Liver (tissue), 9 donors: ENCODE measurements around the gene EZR. TPM values are rescaled to one million over a fixed set of nuclear protein-coding genes. Genes with fewer than 3 reads are reported as not detected.

Source experiments
- DNase-seq: peaks from one replicate; pipeline ENCODE4 v3.0.0-alpha.2; 2017; ENCODE audit warnings: low spot score
- H3K27ac ChIP-seq, 2 donors: one replicate each; pipeline ENCODE4 v1.7.0; 2013; ENCODE audit warnings: inconsistent platforms in 2 of 2, low read length in 2 of 2, control low read depth in 1 of 2, low read depth in 1 of 2, mild to moderate bottlenecking in 1 of 2
- H3K27me3 ChIP-seq, 4 donors: one replicate each; pipeline versions ENCODE4 v1.6.1 to v1.7.0; 2013; ENCODE audit warnings: low read length in 3 of 4, inconsistent platforms in 1 of 4, mild to moderate bottlenecking in 1 of 4, moderate library complexity in 1 of 4; ENCODE audit not compliant: control insufficient read depth in 4 of 4, insufficient read depth in 4 of 4
- H3K36me3 ChIP-seq, 4 donors: one replicate each; pipeline versions ENCODE4 v1.6.1 to v1.7.0; 2013; ENCODE audit warnings: low read length in 3 of 4, mild to moderate bottlenecking in 3 of 4, low read depth in 1 of 4, moderate library complexity in 1 of 4; ENCODE audit not compliant: control insufficient read depth in 4 of 4, insufficient read depth in 3 of 4
- H3K4me1 ChIP-seq, 4 donors: one replicate each; pipeline versions ENCODE4 v1.6.1 to v1.7.0; 2013; ENCODE audit warnings: low read length in 3 of 4, mild to moderate bottlenecking in 3 of 4, moderate library complexity in 1 of 4; ENCODE audit not compliant: control insufficient read depth in 4 of 4, insufficient read depth in 4 of 4
- H3K4me3 ChIP-seq, 3 donors: one replicate each; pipeline versions ENCODE4 v1.6.1 to v1.7.0; 2013; ENCODE audit warnings: low read length in 3 of 3, control low read depth in 1 of 3, low read depth in 1 of 3, mild to moderate bottlenecking in 1 of 3
- H3K9ac ChIP-seq, 2 donors: one replicate each; pipeline ENCODE4 v1.7.0; 2013; ENCODE audit warnings: low read length in 2 of 2, mild to moderate bottlenecking in 2 of 2, moderate library complexity in 2 of 2, control low read depth in 1 of 2, low read depth in 1 of 2
- H3K9me3 ChIP-seq, 4 donors: one replicate each; pipeline versions ENCODE4 v1.6.1 to v1.7.0; 2013; ENCODE audit warnings: low read length in 3 of 4; ENCODE audit not compliant: control insufficient read depth in 4 of 4
- ATF3 ChIP-seq: IDR thresholded peaks from 2 replicates; pipeline ENCODE4 v1.6.1; 2016; ENCODE audit warnings: antibody characterized with exemption
- CTCF ChIP-seq: fragments of 150-350 bp; IDR thresholded peaks from 2 replicates; pipeline ENCODE4 v1.5.1; 2017; ENCODE audit warnings: improper control_type of control experiment, low read depth, low read length; ENCODE audit not compliant: missing input control
- EGR1 ChIP-seq, 2 donors: IDR thresholded peaks; 2 replicates each; pipeline ENCODE4 v1.6.1; 2016 to 2018; ENCODE audit warnings: antibody characterized with exemption in 2 of 2, low read depth in 2 of 2
- FOXA1 ChIP-seq: IDR thresholded peaks from 2 replicates; pipeline ENCODE4 v1.6.1; 2016; ENCODE audit warnings: antibody characterized with exemption
- FOXA2 ChIP-seq: IDR thresholded peaks from 2 replicates; pipeline ENCODE4 v1.6.1; 2016; ENCODE audit warnings: antibody characterized with exemption
- GABPA ChIP-seq, 2 donors: IDR thresholded peaks in 1 of 2; conservative IDR thresholded peaks in 1 of 2; 2 replicates each; pipeline ENCODE4 v1.6.1; 2016; ENCODE audit warnings: antibody characterized with exemption in 2 of 2, mild to moderate bottlenecking in 1 of 2, moderate library complexity in 1 of 2
- HNF4A ChIP-seq, 2 donors: conservative IDR thresholded peaks; 2 replicates each; pipeline ENCODE4 v1.6.1; 2016; ENCODE audit warnings: antibody characterized with exemption in 2 of 2, mild to moderate bottlenecking in 2 of 2
- HNF4G ChIP-seq: IDR thresholded peaks from 2 replicates; pipeline ENCODE4 v1.6.1; 2016; ENCODE audit warnings: antibody characterized with exemption
- JUND ChIP-seq, 2 donors: IDR thresholded peaks; 2 replicates each; pipeline ENCODE4 v1.6.1; 2016; ENCODE audit warnings: antibody characterized with exemption in 2 of 2
- NR2F2 ChIP-seq: IDR thresholded peaks from 2 replicates; pipeline ENCODE4 v1.6.1; 2016; ENCODE audit warnings: antibody characterized with exemption
- RAD21 ChIP-seq, 2 donors: IDR thresholded peaks; 2 replicates each; pipeline ENCODE4 v1.6.1; 2016; ENCODE audit warnings: antibody characterized with exemption in 2 of 2, mild to moderate bottlenecking in 2 of 2
- RXRA ChIP-seq, 2 donors: IDR thresholded peaks; 2 replicates each; pipeline ENCODE4 v1.6.1; 2017 to 2018; ENCODE audit warnings: antibody characterized with exemption in 2 of 2, mild to moderate bottlenecking in 1 of 2
- SP1 ChIP-seq: IDR thresholded peaks from 2 replicates; pipeline ENCODE4 v1.6.1; 2018; ENCODE audit warnings: antibody characterized with exemption, mild to moderate bottlenecking
- TAF1 ChIP-seq: conservative IDR thresholded peaks from 2 replicates; pipeline ENCODE4 v1.6.1; 2016; ENCODE audit warnings: antibody characterized with exemption, mild to moderate bottlenecking
- YY1 ChIP-seq: IDR thresholded peaks from 2 replicates; pipeline ENCODE4 v1.6.1; 2016; ENCODE audit warnings: antibody characterized with exemption, mild to moderate bottlenecking
- ZBTB33 ChIP-seq: IDR thresholded peaks from 2 replicates; pipeline ENCODE4 v1.6.1; 2016; ENCODE audit warnings: antibody characterized with exemption
- WGBS: extraction: QIAGEN DNeasy Blood & Tissue Kit; methylation state at CpG from one replicate; pipeline ENCODE4 v1.1.7; 2013; 5-methylcytosine and 5-hydroxymethylcytosine counted together
- polyA plus RNA-seq, 2 donors: library from polyadenylated mRNA; stranded (reverse) in 1 of 2; unstranded in 1 of 2; fragments of 200-250 nt in 1 of 2; fragments of >200 nt in 1 of 2; fragmentation: Nextera tagmentation in 1 of 2; extraction: Ambion mirVana in 1 of 2; gene quantifications; one replicate each; pipeline versions ENCODE4 v1.2.1 to v1.2.3, GENCODE V29; 2013 to 2015
- total RNA-seq, 2 donors: library from RNA; depleted of rRNA; stranded (reverse); fragments of >200 nt; gene quantifications; one replicate each; pipeline ENCODE4 v1.2.3, GENCODE V29; 2014
- TF ChIP-seq, protein P1 (sequence below): IDR thresholded peaks from 2 replicates; pipeline ENCODE4 v1.6.1; 2016; ENCODE audit warnings: antibody characterized with exemption
- TF ChIP-seq, protein P2 (sequence below): IDR thresholded peaks from 2 replicates; pipeline ENCODE4 v1.6.1; 2016; ENCODE audit warnings: antibody characterized with exemption, mild to moderate bottlenecking
- donor health status: healthy.
- donor health status: healthy.
- donor health status: healthy.
- donor health status: healthy.
- donor health status: healthy.

EZR gene
- total and polyA plus RNA-seq, 4 donors = 22.0 to 35.4 (median 25.4) TPM

- Histone ChIP-seq H3K4me1 (no peaks in the 10 kb centered on the region), H3K27ac (no peak overlapping the region), H3K9me3 (no peaks in the 10 kb centered on the region), H3K4me3 (no peak overlapping the region), H3K27me3 (no peaks in the 10 kb centered on the region), H3K9ac (no peak overlapping the region), H3K36me3 (no peaks in the 10 kb centered on the region)
- WGBS = 86% methylated on average over 6 of the region's 6 CpGs
- no peak for DNase-seq
- no peak for TF ChIP-seq RAD21 (IDR thresholded peaks at IDR 0.05)
- TF ChIP-seq CTCF = no peak
- TF ChIP-seq YY1 = no peak
- no peak for TF ChIP-seq EGR1 (IDR thresholded peaks at IDR 0.05; ENCODE audit: low read depth in 2 of 2)
- TF ChIP-seq, protein P1, sequence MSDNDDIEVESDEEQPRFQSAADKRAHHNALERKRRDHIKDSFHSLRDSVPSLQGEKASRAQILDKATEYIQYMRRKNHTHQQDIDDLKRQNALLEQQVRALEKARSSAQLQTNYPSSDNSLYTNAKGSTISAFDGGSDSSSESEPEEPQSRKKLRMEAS = no peak
- no peak for TF ChIP-seq RXRA (IDR thresholded peaks at IDR 0.05)
- TF ChIP-seq TAF1 = no peak
- TF ChIP-seq ZBTB33 = no peak
- TF ChIP-seq SP1 = no peak
- TF ChIP-seq ATF3 = no peak
- no peak for TF ChIP-seq HNF4A (conservative IDR thresholded peaks at IDR 0.05)
- no peak for TF ChIP-seq JUND (IDR thresholded peaks at IDR 0.05)
- TF ChIP-seq FOXA1 = no peak
- TF ChIP-seq FOXA2 = no peak
- TF ChIP-seq NR2F2 = no peak
- TF ChIP-seq, protein P2, sequence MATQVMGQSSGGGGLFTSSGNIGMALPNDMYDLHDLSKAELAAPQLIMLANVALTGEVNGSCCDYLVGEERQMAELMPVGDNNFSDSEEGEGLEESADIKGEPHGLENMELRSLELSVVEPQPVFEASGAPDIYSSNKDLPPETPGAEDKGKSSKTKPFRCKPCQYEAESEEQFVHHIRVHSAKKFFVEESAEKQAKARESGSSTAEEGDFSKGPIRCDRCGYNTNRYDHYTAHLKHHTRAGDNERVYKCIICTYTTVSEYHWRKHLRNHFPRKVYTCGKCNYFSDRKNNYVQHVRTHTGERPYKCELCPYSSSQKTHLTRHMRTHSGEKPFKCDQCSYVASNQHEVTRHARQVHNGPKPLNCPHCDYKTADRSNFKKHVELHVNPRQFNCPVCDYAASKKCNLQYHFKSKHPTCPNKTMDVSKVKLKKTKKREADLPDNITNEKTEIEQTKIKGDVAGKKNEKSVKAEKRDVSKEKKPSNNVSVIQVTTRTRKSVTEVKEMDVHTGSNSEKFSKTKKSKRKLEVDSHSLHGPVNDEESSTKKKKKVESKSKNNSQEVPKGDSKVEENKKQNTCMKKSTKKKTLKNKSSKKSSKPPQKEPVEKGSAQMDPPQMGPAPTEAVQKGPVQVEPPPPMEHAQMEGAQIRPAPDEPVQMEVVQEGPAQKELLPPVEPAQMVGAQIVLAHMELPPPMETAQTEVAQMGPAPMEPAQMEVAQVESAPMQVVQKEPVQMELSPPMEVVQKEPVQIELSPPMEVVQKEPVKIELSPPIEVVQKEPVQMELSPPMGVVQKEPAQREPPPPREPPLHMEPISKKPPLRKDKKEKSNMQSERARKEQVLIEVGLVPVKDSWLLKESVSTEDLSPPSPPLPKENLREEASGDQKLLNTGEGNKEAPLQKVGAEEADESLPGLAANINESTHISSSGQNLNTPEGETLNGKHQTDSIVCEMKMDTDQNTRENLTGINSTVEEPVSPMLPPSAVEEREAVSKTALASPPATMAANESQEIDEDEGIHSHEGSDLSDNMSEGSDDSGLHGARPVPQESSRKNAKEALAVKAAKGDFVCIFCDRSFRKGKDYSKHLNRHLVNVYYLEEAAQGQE = no peak
- no peak for TF ChIP-seq HNF4G
- no peak for TF ChIP-seq GABPA (IDR thresholded peaks at IDR 0.05 in 1 of 2, conservative IDR thresholded peaks at IDR 0.05 in 1 of 2)
Observed at GRCh38 chr6:158860279-158860865, 41.2 kb upstream of the EZR start.
